ENCODE results near the gene PLCH2.

PLCH2 gene

GRCh38 chr1:2523191-2523890 lies 47.3 kb downstream of the PLCH2 start:
- TF ChIP-seq CREB1 (IDR thresholded peaks at IDR 0.05; ENCODE audit: low read depth) (no peak), YY1 (IDR thresholded peaks at IDR 0.05; ENCODE audit: low read depth) (no peak), CEBPB (IDR thresholded peaks at IDR 0.05) (no peak), TAF1 (IDR thresholded peaks at IDR 0.05; ENCODE audit: low read depth) (no peak), ZBTB7A (IDR thresholded peaks at IDR 0.05; ENCODE audit: low read depth) (no peak), USF1 (IDR thresholded peaks at IDR 0.05) (no peak), EP300 (IDR thresholded peaks at IDR 0.05; ENCODE audit: borderline replicate concordance) (no peak), MAX (IDR thresholded peaks at IDR 0.05) (no peak), TEAD4 (IDR thresholded peaks at IDR 0.05) (no peak), REST (IDR thresholded peaks at IDR 0.05; ENCODE audit: low read depth) (no peak), EGR1 (IDR thresholded peaks at IDR 0.05) (no peak), TCF12 (IDR thresholded peaks at IDR 0.05; ENCODE audit: low read depth) (no peak), NFIC (IDR thresholded peaks at IDR 0.05) (no peak), FOXM1 (IDR thresholded peaks at IDR 0.05; ENCODE audit: borderline replicate concordance, low read depth) (no peak), RAD21 (IDR thresholded peaks at IDR 0.05; ENCODE audit: low read depth) (no peak)

- no peak for TF ChIP-seq MAX (IDR thresholded peaks at IDR 0.05)
- TF ChIP-seq RAD21 (IDR thresholded peaks at IDR 0.05; ENCODE audit: low read depth): no peak
- TF ChIP-seq EGR1 (IDR thresholded peaks at IDR 0.05): no peak
- no peak for TF ChIP-seq ZBTB7A (IDR thresholded peaks at IDR 0.05; ENCODE audit: low read depth)
- TF ChIP-seq TAF1 (IDR thresholded peaks at IDR 0.05; ENCODE audit: low read depth): no peak
- TF ChIP-seq FOXM1 (IDR thresholded peaks at IDR 0.05; ENCODE audit: borderline replicate concordance, low read depth): no peak
- TF ChIP-seq NFIC (IDR thresholded peaks at IDR 0.05): no peak
- TF ChIP-seq EP300 (IDR thresholded peaks at IDR 0.05; ENCODE audit: borderline replicate concordance): no peak
- no peak for TF ChIP-seq REST (IDR thresholded peaks at IDR 0.05; ENCODE audit: low read depth)
Observed at GRCh38 chr1:2523891-2524609, 48.0 kb downstream of the PLCH2 start.

GRCh38 chr1:2525572-2525919 lies 49.5 kb downstream of the PLCH2 start:
- TF ChIP-seq TAF1 (IDR thresholded peaks at IDR 0.05; ENCODE audit: low read depth): no peak
- no peak for TF ChIP-seq RAD21 (IDR thresholded peaks at IDR 0.05; ENCODE audit: low read depth)
- no peak for TF ChIP-seq TCF12 (IDR thresholded peaks at IDR 0.05; ENCODE audit: low read depth)
- no peak for TF ChIP-seq EP300 (IDR thresholded peaks at IDR 0.05; ENCODE audit: borderline replicate concordance)
- TF ChIP-seq CEBPB (IDR thresholded peaks at IDR 0.05): no peak
- no peak for TF ChIP-seq FOXM1 (IDR thresholded peaks at IDR 0.05; ENCODE audit: borderline replicate concordance, low read depth)
- no peak for TF ChIP-seq TEAD4 (IDR thresholded peaks at IDR 0.05)
- no peak for TF ChIP-seq YY1 (IDR thresholded peaks at IDR 0.05; ENCODE audit: low read depth)
- no peak for TF ChIP-seq CREB1 (IDR thresholded peaks at IDR 0.05; ENCODE audit: low read depth)
- no peak; the same call in 1 of the 2 replicates for TF ChIP-seq ZBTB7A (IDR thresholded peaks at IDR 0.05; ENCODE audit: low read depth)
- TF ChIP-seq USF1 (IDR thresholded peaks at IDR 0.05): no peak
- no peak for TF ChIP-seq REST (IDR thresholded peaks at IDR 0.05; ENCODE audit: low read depth)
- TF ChIP-seq NFIC (IDR thresholded peaks at IDR 0.05): no peak
- TF ChIP-seq MAX (IDR thresholded peaks at IDR 0.05): no peak
- no peak for TF ChIP-seq EGR1 (IDR thresholded peaks at IDR 0.05)
